NCI-H69 (cell line): ENCODE data around the gene RPL39L.

Experiments
- DNase-seq: peaks from one replicate; lab custom pipeline; 2025; lab: John Stamatoyannopoulos, UW

Gene RPL39L

GRCh38 chr3:187098923-187099512, 40.3 kb downstream of the RPL39L start:
- DNase-seq = no peak

- no peak for DNase-seq
Measured at GRCh38 chr3:187093320-187093719, 46.0 kb downstream of the RPL39L start.

DNA sequence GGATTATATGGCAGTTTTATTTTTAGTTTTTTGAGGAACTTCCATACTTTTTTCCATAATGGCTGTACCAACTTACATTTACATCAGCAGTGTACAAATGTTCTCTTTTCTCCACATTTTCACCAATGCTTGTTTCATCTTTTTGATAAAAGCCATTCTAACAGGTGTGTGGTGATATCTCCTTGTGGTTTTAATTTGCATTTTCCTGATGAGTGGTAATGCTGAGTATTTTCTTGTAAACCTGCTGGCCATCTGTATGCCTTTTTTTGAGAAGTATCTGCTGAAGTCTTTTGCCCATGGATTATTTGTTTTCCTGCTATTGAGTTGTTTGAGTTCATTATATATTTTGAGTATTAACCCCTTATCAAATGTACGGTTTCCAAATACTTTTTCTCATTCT, 50.6 kb downstream of the RPL39L start:
- DNase-seq = no peak

DNA sequence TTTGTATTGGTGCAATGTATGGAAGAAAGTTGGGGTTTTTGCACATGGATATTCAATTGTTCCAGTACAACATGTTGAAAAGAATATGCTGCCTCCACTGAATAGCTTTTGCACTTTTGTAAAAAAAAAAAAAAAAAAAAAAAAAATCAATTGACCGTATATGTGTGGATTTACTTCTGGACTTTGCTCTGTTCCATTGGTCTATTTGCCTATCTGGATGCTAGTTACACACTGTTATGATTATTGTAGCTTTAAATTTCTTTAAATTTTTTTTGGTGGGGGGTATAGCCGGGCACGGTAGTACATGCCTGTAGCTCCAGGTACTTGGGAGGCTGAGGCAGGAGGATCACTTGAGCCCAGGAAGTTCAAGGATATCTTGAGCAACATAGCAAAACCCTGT, 52.5 kb downstream of the RPL39L start:
- DNase-seq = no peak

GRCh38 chr3:187085933-187086332, 53.4 kb downstream of the RPL39L start:
- DNase-seq = no peak

- no peak for DNase-seq
Measured at GRCh38 chr3:187085021-187085666, 54.2 kb downstream of the RPL39L start.

DNA sequence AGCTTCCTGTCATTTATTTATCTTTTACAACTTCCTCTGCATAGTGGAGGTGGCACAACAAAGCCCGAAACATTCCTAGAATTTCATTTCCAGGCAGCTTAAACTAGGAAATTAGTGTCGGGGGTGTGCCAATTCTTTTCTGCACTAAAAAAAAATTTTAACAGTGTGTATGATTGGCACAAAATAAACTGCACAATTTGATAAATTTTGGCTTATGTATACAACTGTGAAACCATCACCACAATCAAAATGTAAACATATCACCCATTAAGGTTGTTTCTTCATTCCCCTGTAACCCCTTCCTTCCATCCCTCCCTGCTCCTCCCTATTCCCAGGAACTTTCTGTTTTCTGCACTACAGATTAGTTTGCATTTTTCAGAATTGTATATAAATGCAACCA, 54.7 kb downstream of the RPL39L start:
- DNase-seq = no peak

- no peak for DNase-seq
Measured at GRCh38 chr3:187084126-187084525, 55.2 kb downstream of the RPL39L start.

GRCh38 chr3:187082758-187083375, 56.4 kb downstream of the RPL39L start:
- DNase-seq = no peak

DNA sequence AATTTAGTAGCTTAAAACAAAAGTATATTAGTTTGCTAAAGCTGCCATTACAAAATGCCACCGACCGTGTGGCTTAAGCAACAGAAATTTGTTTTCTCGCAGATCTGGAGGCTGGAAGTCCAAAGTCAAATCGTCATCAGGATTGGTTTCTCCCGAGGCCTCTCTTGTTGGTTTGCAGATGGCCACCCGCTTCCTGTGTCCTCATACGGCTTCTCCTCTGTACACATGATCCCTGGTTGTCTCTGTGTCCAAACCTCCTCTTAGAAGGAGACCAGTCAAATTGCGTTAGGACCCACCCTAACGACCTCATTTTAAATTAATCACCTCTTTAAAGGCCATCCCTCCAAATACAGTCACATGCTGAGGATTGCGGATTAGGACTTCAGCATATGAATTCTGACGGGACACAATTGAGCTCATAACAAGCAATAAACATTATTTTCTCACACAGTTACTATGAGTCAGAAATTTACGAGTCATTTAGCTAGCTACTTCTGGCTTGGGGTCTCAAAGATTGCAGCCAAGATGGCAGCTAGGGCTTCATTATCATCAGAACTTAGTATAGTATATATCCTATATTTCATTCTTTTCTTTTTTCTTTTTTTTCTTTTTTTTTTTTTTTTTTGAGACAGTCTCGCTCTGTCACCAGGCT, 58.4 kb downstream of the RPL39L start:
- no peak for DNase-seq

DNA sequence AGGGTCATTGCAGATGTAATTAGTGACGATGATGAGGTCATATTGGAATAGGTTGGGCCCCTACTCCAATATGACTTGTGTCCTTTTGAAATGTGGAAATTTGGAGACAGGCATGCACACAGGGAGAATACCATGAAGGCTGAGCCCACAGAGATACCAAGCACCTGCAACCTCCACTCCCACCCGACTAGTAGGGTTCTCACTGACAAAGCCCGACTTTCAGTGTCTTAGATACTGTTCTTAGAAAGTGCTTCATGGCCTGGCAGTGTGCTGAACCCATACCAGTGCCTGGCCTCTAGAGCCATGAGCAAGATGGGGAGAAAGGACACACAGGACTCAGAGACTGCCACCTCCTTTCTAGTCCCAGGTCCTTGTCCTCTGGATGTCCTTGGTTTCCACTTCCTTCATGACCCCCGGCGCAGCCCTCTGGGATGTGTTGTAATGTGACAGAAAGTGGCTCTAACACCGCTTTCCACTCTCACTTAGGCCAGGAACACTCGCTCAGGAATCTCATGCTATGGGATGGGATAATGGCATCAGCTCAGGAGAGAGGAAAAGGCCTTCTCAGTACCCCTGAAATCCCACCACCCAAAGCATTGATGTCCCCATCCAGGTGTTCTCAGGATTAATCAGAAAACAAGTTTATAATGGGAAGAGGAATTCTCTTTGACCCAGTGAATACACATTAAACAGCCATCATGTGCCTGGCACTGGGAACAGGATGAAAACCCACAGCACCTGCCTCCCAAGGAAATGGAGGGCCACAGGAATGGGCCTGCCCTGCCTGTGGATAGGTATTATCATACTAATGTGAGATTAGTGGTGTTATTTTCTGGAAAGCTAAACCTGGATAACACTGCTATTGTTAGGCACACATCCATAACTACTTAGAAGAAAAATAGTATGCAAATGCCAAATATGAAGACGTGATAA, 59.9 kb downstream of the RPL39L start:
- no peak for DNase-seq

GRCh38 chr3:187077537-187077936, 61.8 kb downstream of the RPL39L start:
- no peak for DNase-seq

DNA sequence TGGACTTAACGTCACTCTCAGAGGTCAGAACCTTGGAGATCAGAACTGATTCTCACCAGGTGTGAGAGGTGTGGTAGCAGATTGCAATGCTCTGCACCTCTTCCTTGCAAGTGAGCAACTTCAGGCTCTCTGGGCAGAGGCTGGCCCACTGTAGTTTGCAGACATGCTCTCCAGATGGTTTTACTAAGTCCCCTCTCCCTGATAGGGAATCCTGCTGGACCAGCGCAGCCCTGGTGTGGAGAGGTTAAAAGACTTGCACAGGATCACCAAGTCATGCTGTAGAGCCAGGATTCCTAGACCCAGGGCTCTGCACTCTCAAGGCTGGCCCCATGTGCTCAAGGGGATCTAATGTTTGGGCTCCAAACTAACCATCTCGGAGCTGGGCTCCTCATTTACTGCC, 62.2 kb downstream of the RPL39L start:
- DNase-seq = no peak

DNA sequence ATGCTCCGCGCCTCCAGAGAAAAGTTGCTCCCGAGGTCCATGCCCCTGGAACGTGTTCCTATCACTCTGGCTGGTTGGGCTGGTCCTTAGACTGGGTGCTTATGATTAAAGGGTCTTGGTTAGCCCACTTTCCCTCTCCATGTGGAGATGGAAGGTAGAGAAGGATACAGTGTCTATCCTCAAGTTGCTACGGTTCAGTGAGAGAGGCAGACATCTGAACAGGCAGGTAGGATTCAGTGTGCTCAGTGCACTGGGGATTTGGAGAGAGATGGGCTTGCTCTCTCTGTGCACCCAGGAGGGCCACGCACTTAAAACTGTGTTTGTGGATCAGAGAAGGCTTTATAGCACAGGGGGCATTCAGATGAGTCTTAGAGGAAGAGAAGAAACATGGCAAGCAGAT, 63.0 kb downstream of the RPL39L start:
- DNase-seq = no peak

- DNase-seq = no peak
Measured at GRCh38 chr3:187074846-187075245, 64.5 kb downstream of the RPL39L start.

DNA sequence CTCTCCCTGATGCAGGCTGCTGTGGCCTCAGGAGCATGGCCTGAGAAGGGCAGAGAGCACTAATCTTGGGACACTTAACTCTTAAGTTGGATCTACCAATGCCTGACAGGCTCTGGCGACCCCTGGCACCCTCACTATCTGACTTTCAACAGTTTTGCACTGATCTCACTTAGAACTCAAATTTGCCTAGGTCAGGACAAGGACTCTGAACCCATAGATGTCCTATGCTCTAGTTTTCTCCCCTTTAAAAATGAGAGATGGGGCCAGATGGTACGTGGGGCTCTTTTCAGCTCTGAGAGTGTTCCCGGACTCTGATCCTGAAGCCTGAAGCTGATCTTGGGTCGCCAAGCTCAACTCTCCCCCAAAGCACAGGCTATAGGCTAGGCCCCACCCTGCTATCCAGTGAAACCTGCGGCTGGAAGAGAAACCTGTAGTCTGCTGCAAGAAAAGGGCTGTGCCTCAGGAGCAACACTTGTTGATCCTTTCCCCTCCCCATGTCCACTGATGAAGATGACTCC, 65.7 kb downstream of the RPL39L start:
- no peak for DNase-seq

DNA sequence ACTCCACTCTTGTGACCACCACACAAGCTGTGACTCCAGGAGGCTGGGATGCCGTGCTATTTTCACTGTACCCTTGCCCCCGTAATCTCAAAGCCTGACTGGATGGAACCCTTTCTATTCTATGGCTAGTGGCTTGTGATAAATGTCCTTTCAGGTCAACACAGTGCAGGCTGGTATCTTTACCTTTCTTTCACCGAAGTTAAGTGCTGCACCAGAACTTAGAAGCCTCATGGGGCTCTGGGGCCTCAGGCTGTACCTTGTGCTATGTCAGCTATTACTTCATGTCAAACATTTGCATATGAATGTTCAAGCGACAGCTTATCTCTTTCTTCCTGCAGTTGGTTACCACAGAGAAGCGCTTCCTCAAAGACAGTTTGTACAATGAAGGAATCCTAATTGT, 66.8 kb downstream of the RPL39L start:
- no peak for DNase-seq

GRCh38 chr3:187072102-187072501, 67.2 kb downstream of the RPL39L start:
- peak; percentile 4 for DNase-seq
